GM23338 (cell line): Measurements from ENCODE around the gene DPYSL3.

ENCODE experiments used
- CREB1 ChIP-seq: fragments of 250-450 bp; sonication (Bioruptor Pico); IDR thresholded peaks from 2 replicates; pipeline ENCODE4 v1.5.0; 2020; ENCODE audit warnings: low read depth, mild to moderate bottlenecking, moderate library complexity
- EZH2 ChIP-seq: fragments of 200-600 bp; sonication (generic); IDR thresholded peaks from one replicate; pipeline ENCODE4 v1.8.0; 2017; ENCODE audit warnings: antibody characterized with exemption, mild to moderate bottlenecking, low read depth; ENCODE audit not compliant: unreplicated experiment
- JUNB ChIP-seq: IDR thresholded peaks from one replicate; pipeline ENCODE4 v1.6.1; 2016; ENCODE audit warnings: antibody characterized with exemption; ENCODE audit not compliant: unreplicated experiment
- TF ChIP-seq, protein P1 (sequence below), 2 experiments: fragments of 200-600 bp in 1 of 2; sonication (generic) in 1 of 2; conservative IDR thresholded peaks; 2 replicates each; pipeline versions ENCODE4 v1.5.1 to v1.6.1; 2016 to 2017; ENCODE audit warnings: antibody characterized with exemption in 2 of 2, low read depth in 2 of 2, mild to moderate bottlenecking in 2 of 2, moderate library complexity in 1 of 2

DNA sequence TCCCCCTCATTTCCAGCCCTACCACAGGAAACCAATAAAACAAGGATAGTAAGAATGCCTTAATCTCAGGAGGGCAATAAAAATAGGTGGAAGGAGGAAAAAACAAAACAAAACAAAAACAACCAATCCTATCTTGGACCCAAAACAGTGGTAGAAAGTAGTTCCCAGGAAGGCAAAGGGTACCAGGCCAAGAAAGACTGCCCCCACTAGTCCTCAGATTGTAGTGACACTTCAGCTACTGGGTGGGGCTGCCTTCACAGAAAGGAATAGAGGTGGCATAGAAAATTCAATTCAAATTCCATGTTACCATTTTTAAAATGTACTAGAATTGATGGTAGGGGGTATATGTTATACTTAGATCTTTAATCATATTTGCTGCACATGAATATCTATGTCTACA, 59.3 kb downstream of the DPYSL3 start:
- TF ChIP-seq EZH2 (no peak), CREB1 (no peak), JUNB (no peak)
- TF ChIP-seq, protein P1, sequence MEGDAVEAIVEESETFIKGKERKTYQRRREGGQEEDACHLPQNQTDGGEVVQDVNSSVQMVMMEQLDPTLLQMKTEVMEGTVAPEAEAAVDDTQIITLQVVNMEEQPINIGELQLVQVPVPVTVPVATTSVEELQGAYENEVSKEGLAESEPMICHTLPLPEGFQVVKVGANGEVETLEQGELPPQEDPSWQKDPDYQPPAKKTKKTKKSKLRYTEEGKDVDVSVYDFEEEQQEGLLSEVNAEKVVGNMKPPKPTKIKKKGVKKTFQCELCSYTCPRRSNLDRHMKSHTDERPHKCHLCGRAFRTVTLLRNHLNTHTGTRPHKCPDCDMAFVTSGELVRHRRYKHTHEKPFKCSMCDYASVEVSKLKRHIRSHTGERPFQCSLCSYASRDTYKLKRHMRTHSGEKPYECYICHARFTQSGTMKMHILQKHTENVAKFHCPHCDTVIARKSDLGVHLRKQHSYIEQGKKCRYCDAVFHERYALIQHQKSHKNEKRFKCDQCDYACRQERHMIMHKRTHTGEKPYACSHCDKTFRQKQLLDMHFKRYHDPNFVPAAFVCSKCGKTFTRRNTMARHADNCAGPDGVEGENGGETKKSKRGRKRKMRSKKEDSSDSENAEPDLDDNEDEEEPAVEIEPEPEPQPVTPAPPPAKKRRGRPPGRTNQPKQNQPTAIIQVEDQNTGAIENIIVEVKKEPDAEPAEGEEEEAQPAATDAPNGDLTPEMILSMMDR (conservative IDR thresholded peaks at IDR 0.05; ENCODE audit: low read depth in 2 of 2): peak; percentile 53 to 66
